IgD-negative memory B cell (primary cell): ENCODE measurements around the gene EEA1. TPM values are rescaled to one million over a fixed set of nuclear protein-coding genes. Genes with fewer than 3 reads are reported as not detected.
A peak's percentile ranks its signal among the peaks of the same experiment; 100 is the strongest.

ENCODE experiments used
- H3K27ac Mint-ChIP-seq, 3 donors: one replicate each; pipeline ENCODE4 v1.8.0; 2020 to 2022; ENCODE audit warnings: mild to moderate bottlenecking in 3 of 3, mixed read lengths in 3 of 3, moderate library complexity in 1 of 3
- H3K27me3 Mint-ChIP-seq: one replicate; pipeline ENCODE4 v1.8.0; 2021; ENCODE audit warnings: mixed read lengths
- H3K36me3 Mint-ChIP-seq: one replicate; pipeline ENCODE4 v1.8.0; 2020; ENCODE audit warnings: mild to moderate bottlenecking, mixed read lengths
- H3K4me1 Mint-ChIP-seq, 3 donors: one replicate each; pipeline ENCODE4 v1.8.0; 2020 to 2022; ENCODE audit warnings: mixed read lengths in 3 of 3, mild to moderate bottlenecking in 1 of 3
- H3K4me3 Mint-ChIP-seq, 4 donors: one replicate each; pipeline ENCODE4 v1.8.0; 2020 to 2022; ENCODE audit warnings: mild to moderate bottlenecking in 4 of 4, mixed read lengths in 4 of 4, moderate library complexity in 3 of 4
- H3K9me3 Mint-ChIP-seq, 3 donors: one replicate each; pipeline ENCODE4 v1.8.0; 2020 to 2021; ENCODE audit warnings: mixed read lengths in 3 of 3, mild to moderate bottlenecking in 1 of 3
- polyA plus RNA-seq: library from polyadenylated mRNA; unstranded; fragments of 300-500 nt; fragmentation: Illumina TruSeq; gene quantifications from one replicate; pipeline ENCODE4 v1.2.3, GENCODE V29; 2021

EEA1 gene
- polyA plus RNA-seq, 1 donor from 2014 or later: 20.5 TPM

DNA sequence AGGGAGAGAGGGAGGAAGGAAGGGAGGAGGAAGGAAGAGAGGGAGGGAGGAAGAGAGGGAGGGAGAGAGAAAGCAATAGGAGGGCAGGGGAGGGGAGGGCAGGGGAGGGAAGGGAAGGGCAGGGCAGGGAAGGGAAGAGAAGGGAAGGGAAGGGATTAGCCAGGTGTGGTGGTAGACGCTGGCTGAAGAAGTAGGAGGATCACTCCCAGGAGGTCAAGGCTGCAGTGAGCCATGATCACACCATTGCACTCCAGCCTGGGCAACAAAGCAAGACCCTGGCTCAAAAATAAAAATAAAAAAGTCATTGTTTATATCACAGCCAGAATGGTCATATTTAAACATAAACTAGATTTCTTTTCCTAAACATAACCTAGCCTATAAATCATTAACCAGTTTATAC lies 20.4 kb upstream of the EEA1 start:
- peak overlapping the region in 1 of 3 donors; percentile 62 for H3K27ac Mint-ChIP-seq
- no peaks in the 10 kb centered on the region for H3K27me3 Mint-ChIP-seq
- H3K4me3 Mint-ChIP-seq: no peak overlapping the region
- peaks cover 0 to 10% (median 8%) of the 10 kb centered on the region in 3 donors for H3K9me3 Mint-ChIP-seq
- H3K4me1 Mint-ChIP-seq: peaks cover 8 to 12% (median 9%) of the 10 kb centered on the region in 3 donors
- peaks cover 19% of the 10 kb centered on the region for H3K36me3 Mint-ChIP-seq

DNA sequence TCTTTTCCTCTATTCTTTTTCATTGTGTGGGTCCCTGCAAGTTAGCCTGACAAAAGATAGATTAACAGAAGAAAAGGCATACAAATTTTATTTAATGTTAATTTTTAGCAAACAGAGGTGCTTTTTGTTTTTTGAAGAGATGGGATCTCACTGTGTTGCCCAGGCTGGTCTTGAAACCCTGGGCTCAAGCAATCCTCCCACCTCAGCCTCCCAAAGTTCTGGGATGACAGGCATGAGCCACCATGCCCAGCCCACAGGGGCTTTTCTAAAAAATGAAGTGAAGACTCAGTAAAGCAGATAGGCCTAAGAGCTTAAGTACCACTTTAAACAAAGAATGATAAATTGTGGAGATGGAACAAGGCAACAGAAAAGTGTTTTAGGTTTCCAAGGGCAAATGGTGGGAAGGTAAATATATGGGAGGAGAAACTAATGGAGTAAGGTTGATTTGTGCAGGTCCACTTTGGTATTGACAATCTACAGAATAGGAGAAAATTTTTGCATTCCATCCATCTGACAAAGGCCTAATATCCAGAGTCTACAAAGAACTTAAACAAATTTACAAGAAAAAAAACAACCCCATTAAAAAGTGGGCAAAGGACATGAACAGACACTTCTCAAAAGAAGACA lies 18.6 kb upstream of the EEA1 start:
- peak overlapping the region in 2 of 4 donors; percentile 22 to 74 for H3K4me3 Mint-ChIP-seq
- peaks cover 13% of the 10 kb centered on the region for H3K36me3 Mint-ChIP-seq
- H3K9me3 Mint-ChIP-seq: peaks cover 0 to 4% (median 2%) of the 10 kb centered on the region in 3 donors
- peak overlapping the region in 2 of 3 donors; percentile 53 to 56 for H3K27ac Mint-ChIP-seq
- H3K27me3 Mint-ChIP-seq: no peaks in the 10 kb centered on the region
- H3K4me1 Mint-ChIP-seq: peaks cover 19 to 25% (median 22%) of the 10 kb centered on the region in 3 donors

DNA sequence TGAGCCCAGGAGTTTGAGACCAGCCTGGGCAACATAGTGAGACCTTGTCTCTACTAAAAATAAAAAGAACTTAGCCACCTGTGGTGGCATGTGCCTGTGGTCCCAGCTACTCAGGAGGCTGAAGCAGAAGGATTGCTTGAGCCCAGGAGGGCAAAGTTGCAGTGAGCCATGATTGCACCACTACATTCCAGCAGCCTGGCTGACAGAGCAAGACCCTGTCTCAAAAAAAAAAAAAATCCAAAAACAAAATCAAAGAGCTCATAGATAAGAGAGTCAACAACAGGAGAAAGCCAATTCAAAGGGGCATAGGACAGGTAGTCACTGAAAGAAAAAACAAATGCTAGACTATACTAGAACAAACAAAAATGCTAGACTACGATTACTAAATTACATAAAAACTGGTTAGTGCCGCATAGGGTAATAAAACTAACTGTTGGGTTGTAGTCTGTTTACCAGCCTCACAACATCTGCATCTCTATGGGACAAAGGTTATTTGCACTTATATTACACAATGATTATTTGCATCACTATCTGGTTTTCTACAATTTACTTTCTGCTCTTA lies 16.6 kb upstream of the EEA1 start:
- Mint-ChIP-seq H3K27me3 (no peaks in the 10 kb centered on the region), H3K4me3 (no peak overlapping the region), H3K4me1 (peaks cover 30 to 33% (median 32%) of the 10 kb centered on the region in 3 donors), H3K27ac (peak overlapping the region in 2 of 3 donors; percentile 11 to 82), H3K36me3 (peaks cover 21% of the 10 kb centered on the region), H3K9me3 (peaks cover 4 to 7% (median 4%) of the 10 kb centered on the region in 3 donors)

DNA sequence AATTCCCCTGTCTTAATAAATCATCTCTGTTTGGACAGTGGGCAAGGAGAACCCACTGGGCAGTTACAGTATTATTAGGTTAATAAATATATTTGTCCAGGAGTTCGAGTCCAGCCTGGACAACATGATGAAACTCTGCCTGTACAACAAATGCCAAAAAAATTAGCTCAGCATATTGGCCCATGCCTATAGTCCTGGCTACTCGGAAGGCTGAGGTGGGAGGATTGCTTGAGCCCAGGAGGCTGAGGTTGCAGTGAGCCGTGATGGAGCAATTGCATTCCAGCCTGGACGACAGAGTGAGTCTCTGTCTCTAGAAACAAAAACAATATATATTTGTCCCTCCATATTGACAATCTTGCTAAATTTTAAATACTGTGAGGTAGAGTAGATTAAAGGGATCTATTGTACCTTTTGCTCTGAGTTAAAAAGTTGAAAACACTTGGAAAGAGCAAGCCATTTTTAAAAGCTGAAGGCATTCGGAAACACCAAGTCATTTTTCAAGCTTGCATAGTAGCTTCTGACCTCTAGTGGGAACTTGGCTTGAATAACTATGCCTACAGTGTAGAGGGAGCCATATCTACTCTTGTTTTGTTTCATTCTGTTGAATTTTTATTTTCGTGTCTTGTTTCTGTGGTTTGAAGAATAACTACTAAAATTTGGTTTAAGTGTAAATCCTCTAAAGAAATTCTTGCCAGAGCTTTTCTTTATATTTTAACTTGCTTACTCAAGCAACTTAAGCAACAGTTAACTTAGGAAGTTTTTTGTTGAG lies 14.6 kb upstream of the EEA1 start:
- Mint-ChIP-seq H3K4me1 (peaks cover 28 to 31% (median 30%) of the 10 kb centered on the region in 3 donors), H3K27ac (peak overlapping the region in 2 of 3 donors; percentile 63 to 71)

DNA sequence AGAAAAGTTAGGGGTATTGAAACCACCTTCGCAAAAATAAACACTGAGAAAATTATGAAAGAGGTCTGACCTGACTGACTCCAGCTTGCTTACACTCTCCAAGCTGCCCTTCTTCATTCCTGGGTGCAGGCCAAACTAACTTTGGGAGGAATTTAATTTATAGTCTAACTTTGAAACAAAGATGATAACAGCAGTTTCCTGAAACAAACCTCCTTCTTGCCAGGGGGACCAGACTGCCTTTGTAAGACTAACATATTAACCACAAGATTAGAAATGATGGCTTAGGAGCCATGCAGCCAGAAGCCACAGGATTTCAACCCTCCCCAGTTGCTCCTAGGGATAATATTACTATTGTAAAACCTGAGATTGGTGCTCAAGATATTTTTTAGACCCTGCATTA lies 13.8 kb upstream of the EEA1 start:
- H3K27me3 Mint-ChIP-seq: no peaks in the 10 kb centered on the region
- H3K9me3 Mint-ChIP-seq: peaks cover 3 to 7% (median 4%) of the 10 kb centered on the region in 3 donors
- H3K4me3 Mint-ChIP-seq: peak overlapping the region; percentile 3 to 83 (median 80)
- peak overlapping the region in 1 of 3 donors; percentile 71 for H3K27ac Mint-ChIP-seq
- peaks cover 25 to 28% (median 27%) of the 10 kb centered on the region in 3 donors for H3K4me1 Mint-ChIP-seq
- H3K36me3 Mint-ChIP-seq: peaks cover 18% of the 10 kb centered on the region

More for the DNA sequence above, 14.6 kb upstream of the EEA1 start:
- Mint-ChIP-seq H3K9me3 (peaks cover 4 to 7% (median 4%) of the 10 kb centered on the region in 3 donors), H3K36me3 (peaks cover 21% of the 10 kb centered on the region), H3K27me3 (no peaks in the 10 kb centered on the region), H3K4me3 (peak overlapping the region in 3 of 4 donors; percentile 77 to 83 (median 82))

DNA sequence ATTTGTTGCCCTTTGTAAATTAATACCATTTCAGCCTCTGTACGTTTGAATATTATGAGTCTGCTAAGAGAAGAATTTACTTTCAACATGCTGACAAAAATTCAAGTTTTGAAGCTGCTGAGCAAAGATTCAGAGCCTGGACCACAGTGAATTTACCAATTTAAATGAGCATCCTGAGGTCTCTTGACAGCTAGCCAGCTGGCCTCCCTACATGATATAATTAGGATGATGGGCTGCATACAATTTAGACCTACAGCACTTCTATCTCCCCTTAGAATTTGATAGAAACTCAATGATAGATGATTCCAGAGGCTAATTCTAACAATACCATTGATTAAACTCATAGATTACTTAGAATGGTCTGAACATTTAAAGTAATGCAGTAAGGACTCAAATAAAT lies 10.0 kb upstream of the EEA1 start:
- peak overlapping the region in 1 of 3 donors; percentile 39 for H3K27ac Mint-ChIP-seq
- H3K9me3 Mint-ChIP-seq: peaks cover 0 to 5% (median 4%) of the 10 kb centered on the region in 3 donors
- H3K36me3 Mint-ChIP-seq: peaks cover 9% of the 10 kb centered on the region
- H3K4me1 Mint-ChIP-seq: peaks cover 21 to 24% (median 24%) of the 10 kb centered on the region in 3 donors
- peak overlapping the region in 1 of 4 donors; percentile 38 for H3K4me3 Mint-ChIP-seq
- no peaks in the 10 kb centered on the region for H3K27me3 Mint-ChIP-seq

DNA sequence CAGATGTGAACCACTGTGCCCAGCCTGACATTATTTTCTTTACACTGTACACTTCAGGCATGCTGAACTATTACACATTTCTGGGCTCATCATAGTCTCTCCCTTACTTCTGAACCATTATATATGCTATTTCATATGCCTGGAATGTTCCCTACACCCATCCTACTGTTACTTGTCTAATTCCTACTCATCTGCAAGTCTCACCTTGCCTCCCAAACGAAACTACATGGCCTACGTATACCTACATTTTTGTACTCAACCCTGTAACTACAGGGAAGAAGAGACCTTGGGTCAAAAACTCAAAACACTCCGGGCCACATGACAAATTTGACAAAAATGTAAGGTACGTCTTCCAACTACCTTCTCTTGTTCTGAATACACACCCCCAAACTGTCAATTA lies 9.5 kb upstream of the EEA1 start:
- peaks cover 18 to 21% (median 20%) of the 10 kb centered on the region in 3 donors for H3K4me1 Mint-ChIP-seq
- no peak overlapping the region for H3K4me3 Mint-ChIP-seq
- H3K9me3 Mint-ChIP-seq: peaks cover 0 to 5% (median 4%) of the 10 kb centered on the region in 3 donors
- peak overlapping the region in 1 of 3 donors; percentile 41 for H3K27ac Mint-ChIP-seq
- no peaks in the 10 kb centered on the region for H3K27me3 Mint-ChIP-seq
- peaks cover 9% of the 10 kb centered on the region for H3K36me3 Mint-ChIP-seq

DNA sequence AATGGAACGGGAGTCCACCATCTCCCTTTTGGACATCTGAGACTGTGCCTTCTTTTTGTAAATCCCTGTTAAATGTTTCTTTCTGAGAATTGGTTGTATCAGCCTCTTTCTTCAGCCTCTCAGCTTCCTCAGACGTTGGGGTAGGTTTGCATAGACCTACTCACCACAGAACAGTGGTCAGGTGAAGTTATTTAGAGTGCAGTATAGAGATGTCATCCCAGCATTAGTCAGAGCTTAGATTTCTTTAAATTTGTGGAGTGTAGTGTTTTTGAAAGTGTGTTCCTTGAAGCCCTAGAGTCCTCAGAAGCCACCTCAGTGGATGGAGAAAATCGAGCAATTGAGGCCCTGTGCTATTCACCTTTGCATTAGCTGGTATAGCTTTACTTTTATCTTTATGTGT lies 8.9 kb upstream of the EEA1 start:
- Mint-ChIP-seq H3K4me3 (no peak overlapping the region), H3K9me3 (peaks cover 0 to 5% (median 4%) of the 10 kb centered on the region in 3 donors), H3K4me1 (peaks cover 11 to 14% (median 14%) of the 10 kb centered on the region in 3 donors), H3K36me3 (peaks cover 9% of the 10 kb centered on the region), H3K27me3 (no peaks in the 10 kb centered on the region), H3K27ac (peak overlapping the region in 1 of 3 donors; percentile 3)

DNA sequence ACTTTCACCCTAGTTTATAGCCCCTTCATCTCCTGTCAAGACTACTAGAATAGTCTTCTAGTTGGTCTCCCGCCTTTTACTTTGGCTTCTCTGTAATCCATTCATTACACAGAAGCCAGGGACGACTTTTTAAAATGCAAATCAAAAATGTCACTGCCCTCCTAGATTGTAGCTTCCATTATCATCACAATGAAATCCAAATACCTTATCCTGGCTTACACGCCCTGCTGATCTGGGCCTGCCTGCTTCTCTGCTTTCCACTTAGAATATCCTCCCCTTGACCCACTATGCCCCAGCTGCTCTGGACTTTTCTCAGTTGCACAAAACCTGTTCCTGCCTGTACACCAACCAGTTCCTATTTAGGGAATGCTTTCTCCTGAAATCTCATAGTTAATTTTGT lies 4.5 kb upstream of the EEA1 start:
- Mint-ChIP-seq H3K9me3 (no peaks in the 10 kb centered on the region), H3K27me3 (no peaks in the 10 kb centered on the region), H3K36me3 (peaks cover 1% of the 10 kb centered on the region), H3K4me3 (peak overlapping the region in 1 of 4 donors; percentile 56), H3K4me1 (peaks cover 4 to 6% (median 6%) of the 10 kb centered on the region in 3 donors), H3K27ac (no peak overlapping the region)

DNA sequence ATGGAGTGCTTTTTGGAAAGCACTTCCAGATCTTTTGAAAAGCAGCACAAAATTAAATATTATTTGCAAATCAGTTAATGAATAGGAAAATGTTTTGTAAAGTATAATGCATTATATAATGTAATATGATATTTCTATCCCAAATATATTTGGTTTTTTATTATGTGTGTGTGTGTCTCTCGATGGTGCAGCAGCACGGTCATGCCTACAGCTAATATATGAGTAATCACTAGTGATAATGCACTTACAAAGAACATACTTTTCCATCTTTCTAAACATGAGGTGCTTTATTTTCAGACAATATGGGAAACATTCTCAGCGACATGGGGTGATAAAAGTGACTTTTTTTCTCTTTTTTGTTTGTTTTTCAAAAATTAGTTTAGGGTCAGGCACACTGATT lies 1.3 kb upstream of the EEA1 start:
- H3K36me3 Mint-ChIP-seq: peaks cover 1% of the 10 kb centered on the region
- H3K27ac Mint-ChIP-seq: peak overlapping the region in 1 of 3 donors; percentile 95
- H3K9me3 Mint-ChIP-seq: no peaks in the 10 kb centered on the region
- H3K27me3 Mint-ChIP-seq: no peaks in the 10 kb centered on the region
- H3K4me1 Mint-ChIP-seq: peaks cover 22 to 25% (median 25%) of the 10 kb centered on the region in 3 donors
- H3K4me3 Mint-ChIP-seq: peak overlapping the region; percentile 88 to 96 (median 94)

DNA sequence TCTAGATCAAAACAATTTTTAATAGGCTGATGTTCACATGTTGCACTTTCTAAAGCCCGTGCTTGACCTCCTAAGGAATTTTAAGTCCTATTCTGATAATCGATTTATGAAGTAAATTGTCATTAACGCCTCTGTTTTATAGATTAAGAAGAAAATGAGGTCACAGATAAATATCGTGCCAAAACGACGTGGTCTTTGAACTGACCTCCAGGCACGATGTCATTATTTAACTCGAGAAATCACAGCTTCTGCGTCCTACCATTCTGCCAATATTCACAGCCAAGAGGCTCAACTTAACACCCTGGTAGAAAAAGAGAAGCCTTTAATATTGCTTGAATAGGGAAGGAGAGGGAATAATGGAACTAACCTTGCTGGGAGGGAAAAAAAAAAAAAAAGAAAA lies 888 bp upstream of the EEA1 start:
- peaks cover 24 to 27% (median 25%) of the 10 kb centered on the region in 3 donors for H3K4me1 Mint-ChIP-seq
- H3K27me3 Mint-ChIP-seq: no peaks in the 10 kb centered on the region
- H3K27ac Mint-ChIP-seq: peak overlapping the region; percentile 93 to 95 (median 93)
- peak overlapping the region; percentile 88 to 96 (median 94) for H3K4me3 Mint-ChIP-seq
- H3K9me3 Mint-ChIP-seq: no peaks in the 10 kb centered on the region
- peaks cover 1% of the 10 kb centered on the region for H3K36me3 Mint-ChIP-seq

DNA sequence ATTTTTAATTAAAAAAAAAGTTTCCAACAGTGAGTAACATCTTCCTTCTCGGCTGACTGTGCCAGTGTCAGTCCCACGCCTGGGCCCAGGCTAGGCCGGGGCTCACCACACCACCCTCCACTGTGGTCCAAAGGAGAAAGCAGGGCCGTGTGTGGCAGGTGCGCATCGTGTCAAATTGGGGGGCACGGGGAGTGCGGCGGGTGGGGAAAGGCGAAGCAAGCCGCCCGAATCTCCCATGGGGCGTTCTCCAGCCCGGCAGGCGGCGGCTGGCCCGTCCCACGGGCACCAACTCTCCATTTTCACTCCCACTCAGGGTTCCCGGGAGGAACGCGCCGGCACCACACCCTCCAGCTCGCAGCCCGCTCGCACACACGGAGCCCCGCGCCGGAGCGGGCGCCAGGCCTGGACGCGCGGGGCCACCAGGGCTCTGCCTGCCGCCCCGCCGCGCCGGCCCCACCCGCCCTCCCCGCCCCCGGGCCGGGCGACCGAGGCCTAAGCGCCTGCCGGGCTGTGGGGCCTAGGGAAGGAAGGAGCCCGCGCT lies 604 bp downstream of the EEA1 start:
- H3K4me1 Mint-ChIP-seq: peaks cover 27 to 30% (median 28%) of the 10 kb centered on the region in 3 donors
- no peaks in the 10 kb centered on the region for H3K9me3 Mint-ChIP-seq
- peaks cover 1% of the 10 kb centered on the region for H3K36me3 Mint-ChIP-seq
- H3K27me3 Mint-ChIP-seq: no peaks in the 10 kb centered on the region
- H3K27ac Mint-ChIP-seq: peak overlapping the region; percentile 95 to 96 (median 95)
- H3K4me3 Mint-ChIP-seq: peak overlapping the region; percentile 88 to 96 (median 95)

DNA sequence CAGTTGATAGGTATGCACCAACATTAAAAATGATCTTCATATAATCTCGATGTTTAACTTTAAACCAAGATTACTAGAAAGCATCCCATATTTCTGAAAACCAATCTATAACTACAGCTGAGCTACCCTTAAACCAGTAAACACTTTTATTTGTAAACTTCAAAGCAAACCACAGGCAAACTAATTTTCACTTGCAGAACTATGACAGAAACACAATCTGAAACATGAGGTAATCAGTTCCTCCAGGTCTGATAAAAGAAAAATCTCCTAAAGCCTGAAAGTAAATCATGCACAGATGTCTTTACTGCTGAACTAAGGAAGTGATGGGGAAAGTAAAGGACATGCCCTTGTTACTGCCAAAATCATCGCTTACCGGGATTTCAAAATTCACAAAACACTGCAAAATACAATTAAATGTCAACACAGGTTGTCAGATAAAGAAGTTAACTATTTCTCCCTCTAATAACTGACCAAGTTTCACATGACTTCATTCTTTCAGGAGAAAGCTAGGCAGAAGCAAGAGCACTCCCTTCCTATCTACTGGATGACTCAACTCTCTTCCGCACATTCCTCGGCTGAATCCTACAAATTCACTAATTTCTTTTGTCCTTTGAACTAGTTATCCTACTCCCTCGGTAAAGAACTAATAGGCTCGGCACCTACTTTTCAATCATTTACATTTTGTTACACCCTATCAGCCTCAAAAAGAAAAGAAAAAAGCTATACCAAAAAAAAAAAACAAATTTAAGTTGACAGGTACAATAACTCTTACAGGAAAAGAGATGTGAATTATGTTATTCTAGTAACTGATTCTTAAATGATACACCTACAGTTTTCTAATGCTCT lies 1.4 kb downstream of the EEA1 start:
- Mint-ChIP-seq H3K36me3 (peaks cover 3% of the 10 kb centered on the region), H3K4me1 (peaks cover 27 to 33% (median 31%) of the 10 kb centered on the region in 3 donors), H3K9me3 (no peaks in the 10 kb centered on the region), H3K27ac (peak overlapping the region; percentile 94 to 96 (median 95)), H3K27me3 (no peaks in the 10 kb centered on the region), H3K4me3 (peak overlapping the region; percentile 88 to 96 (median 95))

DNA sequence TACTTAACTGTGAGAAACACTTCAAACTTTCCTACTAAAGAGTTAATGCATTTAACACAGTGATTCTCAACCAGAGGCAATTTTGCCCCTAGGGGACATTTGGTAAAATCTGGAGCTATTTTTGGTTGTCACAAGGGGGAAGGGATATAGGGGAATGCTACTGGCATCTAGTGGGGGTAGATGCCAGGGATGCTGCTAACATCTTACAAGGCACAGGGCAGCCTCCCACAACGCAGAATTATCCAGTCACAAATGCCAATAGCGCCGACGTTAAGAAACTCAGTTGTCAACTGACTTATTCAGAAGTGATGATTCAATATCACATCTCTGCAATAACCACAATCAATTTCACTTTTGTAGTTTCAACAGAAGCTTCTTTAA lies 2.0 kb downstream of the EEA1 start:
- Mint-ChIP-seq H3K27me3 (no peaks in the 10 kb centered on the region), H3K4me3 (peak overlapping the region; percentile 88 to 96 (median 95)), H3K4me1 (peaks cover 29 to 38% (median 36%) of the 10 kb centered on the region in 3 donors), H3K9me3 (no peaks in the 10 kb centered on the region), H3K36me3 (peaks cover 5% of the 10 kb centered on the region), H3K27ac (peak overlapping the region; percentile 94 to 96 (median 95))
